ENCODE measurements around the gene ANKRD63. TPM values are rescaled to one million over a fixed set of nuclear protein-coding genes. Genes with fewer than 3 reads are reported as not detected.

Gene ANKRD63
- total RNA-seq, 1 donor: not detected

DNA sequence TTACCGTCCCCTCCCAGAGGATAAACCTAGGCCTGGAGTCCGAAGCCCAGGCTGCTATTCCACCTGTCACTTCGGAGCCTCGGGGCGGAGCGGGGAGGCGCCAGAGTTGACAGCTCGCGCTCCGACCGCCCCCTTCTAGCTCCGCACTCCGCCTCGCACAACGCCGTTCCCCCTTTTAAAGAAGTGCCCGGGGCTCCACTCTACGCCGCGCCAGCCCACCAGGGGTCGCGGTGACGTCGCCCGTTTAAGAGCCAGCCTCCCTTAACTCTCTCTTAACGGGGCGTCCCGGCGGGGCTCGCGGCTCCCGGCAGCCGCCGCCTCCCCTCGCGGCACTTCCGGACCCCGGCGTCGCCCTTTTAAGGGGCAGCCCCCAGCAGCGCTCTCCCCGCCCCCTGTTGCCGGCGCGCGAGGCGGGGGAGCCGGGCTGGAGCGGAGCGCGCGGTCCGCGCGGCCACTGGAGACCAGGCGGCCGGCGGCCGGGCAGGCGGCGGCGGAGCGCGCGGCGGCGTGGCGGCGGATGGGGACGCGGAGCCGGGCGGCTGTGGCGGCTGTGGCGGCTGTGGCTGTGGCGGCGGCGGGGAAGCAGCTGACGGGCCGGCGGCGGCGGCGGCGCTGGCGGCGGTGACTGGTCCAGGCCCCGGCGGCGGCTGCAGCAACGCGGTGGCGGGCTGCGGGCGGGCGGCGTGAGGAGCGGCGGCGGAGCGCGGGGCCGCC lies 40.5 kb upstream of the ANKRD63 start, which contains the start of gene INAFM2:
Gene INAFM2 (plus strand): TSS at position 454 of the 714 bp plus-strand sequence. CDS start 364 bp downstream, outside the sequence.
- DNase-seq (ENCODE audit: low read depth): peak; percentile 97
- TF ChIP-seq, protein P1, sequence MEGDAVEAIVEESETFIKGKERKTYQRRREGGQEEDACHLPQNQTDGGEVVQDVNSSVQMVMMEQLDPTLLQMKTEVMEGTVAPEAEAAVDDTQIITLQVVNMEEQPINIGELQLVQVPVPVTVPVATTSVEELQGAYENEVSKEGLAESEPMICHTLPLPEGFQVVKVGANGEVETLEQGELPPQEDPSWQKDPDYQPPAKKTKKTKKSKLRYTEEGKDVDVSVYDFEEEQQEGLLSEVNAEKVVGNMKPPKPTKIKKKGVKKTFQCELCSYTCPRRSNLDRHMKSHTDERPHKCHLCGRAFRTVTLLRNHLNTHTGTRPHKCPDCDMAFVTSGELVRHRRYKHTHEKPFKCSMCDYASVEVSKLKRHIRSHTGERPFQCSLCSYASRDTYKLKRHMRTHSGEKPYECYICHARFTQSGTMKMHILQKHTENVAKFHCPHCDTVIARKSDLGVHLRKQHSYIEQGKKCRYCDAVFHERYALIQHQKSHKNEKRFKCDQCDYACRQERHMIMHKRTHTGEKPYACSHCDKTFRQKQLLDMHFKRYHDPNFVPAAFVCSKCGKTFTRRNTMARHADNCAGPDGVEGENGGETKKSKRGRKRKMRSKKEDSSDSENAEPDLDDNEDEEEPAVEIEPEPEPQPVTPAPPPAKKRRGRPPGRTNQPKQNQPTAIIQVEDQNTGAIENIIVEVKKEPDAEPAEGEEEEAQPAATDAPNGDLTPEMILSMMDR (IDR thresholded peaks at IDR 0.05; ENCODE audit: insufficient read depth, low read depth, low read length): peak; percentile 55
- H3K4me3 ChIP-seq (ENCODE audit: low read depth, low read length): peak within 1 kb of the TSS; percentile 75

GRCh38 chr15:40322531-40323238 lies 39.8 kb upstream of the ANKRD63 start:
- TF ChIP-seq, protein P1 (IDR thresholded peaks at IDR 0.05; ENCODE audit: insufficient read depth, low read depth, low read length): no peak
- peak overlapping the region; percentile 38 for H3K4me3 ChIP-seq (ENCODE audit: low read depth, low read length)

GRCh38 chr15:40320931-40321371 lies 38.1 kb upstream of the ANKRD63 start:
- TF ChIP-seq, protein P1 (IDR thresholded peaks at IDR 0.05; ENCODE audit: insufficient read depth, low read depth, low read length): peak; percentile 89
- peak; percentile 74 for DNase-seq (ENCODE audit: low read depth)

More at GRCh38 chr15:40322531-40323238, 39.8 kb upstream of the ANKRD63 start:
- no peak for DNase-seq (ENCODE audit: low read depth)

GRCh38 chr15:40320409-40320808 lies 37.5 kb upstream of the ANKRD63 start:
- DNase-seq (ENCODE audit: low read depth): no peak
- H3K4me3 ChIP-seq (ENCODE audit: low read depth, low read length): no peak overlapping the region
- TF ChIP-seq, protein P1 (IDR thresholded peaks at IDR 0.05; ENCODE audit: insufficient read depth, low read depth, low read length): no peak

More at GRCh38 chr15:40320931-40321371, 38.1 kb upstream of the ANKRD63 start:
- H3K4me3 ChIP-seq (ENCODE audit: low read depth, low read length): no peak overlapping the region

DNA sequence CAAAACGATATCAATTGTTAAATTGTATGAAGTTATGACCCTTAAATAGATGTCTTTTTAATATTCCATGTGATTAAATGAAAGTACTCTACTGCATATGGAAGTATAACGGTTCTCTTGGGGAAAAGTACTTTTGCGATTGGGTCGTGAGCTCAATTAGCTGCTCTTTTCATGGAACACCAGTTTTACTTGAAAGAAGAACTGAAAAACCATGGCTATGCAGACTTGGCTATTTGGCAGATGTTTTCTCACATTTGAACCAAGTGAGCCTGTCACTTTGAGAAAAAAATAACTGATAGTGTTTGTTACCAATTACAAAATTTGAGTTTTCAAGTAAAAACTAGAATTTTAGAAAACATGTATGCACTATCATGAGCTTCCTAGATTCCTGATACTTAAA lies 34.7 kb upstream of the ANKRD63 start:
- TF ChIP-seq, protein P1 (IDR thresholded peaks at IDR 0.05; ENCODE audit: insufficient read depth, low read depth, low read length): no peak
- H3K4me3 ChIP-seq (ENCODE audit: low read depth, low read length): no peak overlapping the region
- no peak for DNase-seq (ENCODE audit: low read depth)

GRCh38 chr15:40316931-40317330 lies 34.1 kb upstream of the ANKRD63 start:
- H3K4me3 ChIP-seq (ENCODE audit: low read depth, low read length): no peak overlapping the region
- DNase-seq (ENCODE audit: low read depth): no peak
- TF ChIP-seq, protein P1 (IDR thresholded peaks at IDR 0.05; ENCODE audit: insufficient read depth, low read depth, low read length): no peak

All from fibroblast of villous mesenchyme (primary cell).